ENCODE results near the gene JOSD1. TPM values are rescaled to one million over a fixed set of nuclear protein-coding genes. Genes with fewer than 3 reads are reported as not detected.

Gene JOSD1
- total and polyA plus RNA-seq, 9 of the 15 experiments (the other 6 are each of a cell fraction or from before 2014, with no cell fraction given) = 8.9 to 39.1 (median 30.4) TPM

DNA sequence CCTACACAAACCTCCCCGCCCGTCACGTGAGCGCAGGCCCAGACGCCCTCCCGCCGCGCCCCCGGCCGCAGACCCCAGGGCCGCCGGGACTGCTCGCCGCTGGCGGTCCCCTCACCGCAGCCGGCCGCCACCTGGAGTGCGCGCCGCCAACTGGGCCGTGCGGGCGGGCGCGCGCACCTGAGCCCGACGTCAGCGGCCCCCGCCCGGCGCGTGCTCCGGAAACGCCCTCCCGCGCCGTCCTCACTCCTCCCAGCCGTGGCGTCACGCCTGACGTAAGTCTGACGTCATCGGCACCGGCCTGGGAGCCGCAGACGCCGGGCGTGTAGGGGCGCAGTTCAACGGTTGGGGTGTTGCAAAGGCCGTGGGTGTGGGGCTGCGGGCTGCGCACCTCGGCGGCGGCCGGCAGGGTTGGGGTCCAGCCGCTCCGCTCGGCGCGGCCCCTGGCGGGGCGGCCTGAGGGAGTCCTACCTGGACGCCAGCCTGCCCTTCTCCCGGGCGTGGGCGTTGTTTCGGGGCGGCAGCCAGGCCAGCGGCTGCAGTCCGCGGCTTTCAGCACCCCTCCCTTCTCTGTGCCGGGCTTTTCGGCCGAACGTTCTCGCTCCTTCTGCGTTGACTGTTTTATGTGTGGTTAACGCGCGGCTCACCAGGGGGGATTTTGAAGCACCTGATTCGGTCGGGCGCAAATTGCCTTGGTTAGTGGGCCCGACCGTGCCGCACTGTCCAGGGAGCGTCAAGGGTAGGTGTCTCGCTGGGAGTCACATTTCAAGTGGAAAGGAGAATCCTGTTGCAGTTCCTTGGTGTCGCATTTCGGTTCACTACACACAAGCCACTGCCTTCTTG is at the start of gene JOSD1 (continued):
- TF ChIP-seq, protein P1, sequence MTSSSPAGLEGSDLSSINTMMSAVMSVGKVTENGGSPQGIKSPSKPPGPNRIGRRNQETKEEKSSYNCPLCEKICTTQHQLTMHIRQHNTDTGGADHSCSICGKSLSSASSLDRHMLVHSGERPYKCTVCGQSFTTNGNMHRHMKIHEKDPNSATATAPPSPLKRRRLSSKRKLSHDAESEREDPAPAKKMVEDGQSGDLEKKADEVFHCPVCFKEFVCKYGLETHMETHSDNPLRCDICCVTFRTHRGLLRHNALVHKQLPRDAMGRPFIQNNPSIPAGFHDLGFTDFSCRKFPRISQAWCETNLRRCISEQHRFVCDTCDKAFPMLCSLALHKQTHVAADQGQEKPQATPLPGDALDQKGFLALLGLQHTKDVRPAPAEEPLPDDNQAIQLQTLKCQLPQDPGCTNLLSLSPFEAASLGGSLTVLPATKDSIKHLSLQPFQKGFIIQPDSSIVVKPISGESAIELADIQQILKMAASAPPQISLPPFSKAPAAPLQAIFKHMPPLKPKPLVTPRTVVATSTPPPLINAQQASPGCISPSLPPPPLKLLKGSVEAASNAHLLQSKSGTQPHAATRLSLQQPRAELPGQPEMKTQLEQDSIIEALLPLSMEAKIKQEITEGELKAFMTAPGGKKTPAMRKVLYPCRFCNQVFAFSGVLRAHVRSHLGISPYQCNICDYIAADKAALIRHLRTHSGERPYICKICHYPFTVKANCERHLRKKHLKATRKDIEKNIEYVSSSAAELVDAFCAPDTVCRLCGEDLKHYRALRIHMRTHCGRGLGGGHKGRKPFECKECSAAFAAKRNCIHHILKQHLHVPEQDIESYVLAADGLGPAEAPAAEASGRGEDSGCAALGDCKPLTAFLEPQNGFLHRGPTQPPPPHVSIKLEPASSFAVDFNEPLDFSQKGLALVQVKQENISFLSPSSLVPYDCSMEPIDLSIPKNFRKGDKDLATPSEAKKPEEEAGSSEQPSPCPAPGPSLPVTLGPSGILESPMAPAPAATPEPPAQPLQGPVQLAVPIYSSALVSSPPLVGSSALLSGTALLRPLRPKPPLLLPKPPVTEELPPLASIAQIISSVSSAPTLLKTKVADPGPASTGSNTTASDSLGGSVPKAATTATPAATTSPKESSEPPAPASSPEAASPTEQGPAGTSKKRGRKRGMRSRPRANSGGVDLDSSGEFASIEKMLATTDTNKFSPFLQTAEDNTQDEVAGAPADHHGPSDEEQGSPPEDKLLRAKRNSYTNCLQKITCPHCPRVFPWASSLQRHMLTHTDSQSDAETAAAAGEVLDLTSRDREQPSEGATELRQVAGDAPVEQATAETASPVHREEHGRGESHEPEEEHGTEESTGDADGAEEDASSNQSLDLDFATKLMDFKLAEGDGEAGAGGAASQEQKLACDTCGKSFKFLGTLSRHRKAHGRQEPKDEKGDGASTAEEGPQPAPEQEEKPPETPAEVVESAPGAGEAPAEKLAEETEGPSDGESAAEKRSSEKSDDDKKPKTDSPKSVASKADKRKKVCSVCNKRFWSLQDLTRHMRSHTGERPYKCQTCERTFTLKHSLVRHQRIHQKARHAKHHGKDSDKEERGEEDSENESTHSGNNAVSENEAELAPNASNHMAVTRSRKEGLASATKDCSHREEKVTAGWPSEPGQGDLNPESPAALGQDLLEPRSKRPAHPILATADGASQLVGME (CRISPR knock-in tag; IDR thresholded peaks at IDR 0.05) = no peak
- TF ChIP-seq, protein P2, sequence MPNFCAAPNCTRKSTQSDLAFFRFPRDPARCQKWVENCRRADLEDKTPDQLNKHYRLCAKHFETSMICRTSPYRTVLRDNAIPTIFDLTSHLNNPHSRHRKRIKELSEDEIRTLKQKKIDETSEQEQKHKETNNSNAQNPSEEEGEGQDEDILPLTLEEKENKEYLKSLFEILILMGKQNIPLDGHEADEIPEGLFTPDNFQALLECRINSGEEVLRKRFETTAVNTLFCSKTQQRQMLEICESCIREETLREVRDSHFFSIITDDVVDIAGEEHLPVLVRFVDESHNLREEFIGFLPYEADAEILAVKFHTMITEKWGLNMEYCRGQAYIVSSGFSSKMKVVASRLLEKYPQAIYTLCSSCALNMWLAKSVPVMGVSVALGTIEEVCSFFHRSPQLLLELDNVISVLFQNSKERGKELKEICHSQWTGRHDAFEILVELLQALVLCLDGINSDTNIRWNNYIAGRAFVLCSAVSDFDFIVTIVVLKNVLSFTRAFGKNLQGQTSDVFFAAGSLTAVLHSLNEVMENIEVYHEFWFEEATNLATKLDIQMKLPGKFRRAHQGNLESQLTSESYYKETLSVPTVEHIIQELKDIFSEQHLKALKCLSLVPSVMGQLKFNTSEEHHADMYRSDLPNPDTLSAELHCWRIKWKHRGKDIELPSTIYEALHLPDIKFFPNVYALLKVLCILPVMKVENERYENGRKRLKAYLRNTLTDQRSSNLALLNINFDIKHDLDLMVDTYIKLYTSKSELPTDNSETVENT (CRISPR knock-in tag; IDR thresholded peaks at IDR 0.05) = peak; percentile 80; the same call in 1 of the 2 replicates
- TF ChIP-seq EP400 (IDR thresholded peaks at IDR 0.05) = peak; percentile 49; the same call in 1 of the 2 replicates
- no peak; the same call in 1 of the 2 replicates for TF ChIP-seq E2F3 (CRISPR knock-in tag; IDR thresholded peaks at IDR 0.05)
- no peak for TF ChIP-seq ZNF696 (CRISPR knock-in tag; conservative IDR thresholded peaks at IDR 0.05)
- no peak; a peak in 1 of 4 replicates for TF ChIP-seq TEAD1 (CRISPR knock-in tag; IDR thresholded peaks at IDR 0.05)
- TF ChIP-seq MYBL2 (IDR thresholded peaks at IDR 0.05; ENCODE audit: low read depth) = no peak
- TF ChIP-seq MYBL2 (CRISPR knock-in tag; IDR thresholded peaks at IDR 0.05; ENCODE audit: borderline replicate concordance) = no peak
- peak; percentile 82 for TF ChIP-seq BHLHE40 (IDR thresholded peaks at IDR 0.05; ENCODE audit: low read length)
- TF ChIP-seq, protein P3, sequence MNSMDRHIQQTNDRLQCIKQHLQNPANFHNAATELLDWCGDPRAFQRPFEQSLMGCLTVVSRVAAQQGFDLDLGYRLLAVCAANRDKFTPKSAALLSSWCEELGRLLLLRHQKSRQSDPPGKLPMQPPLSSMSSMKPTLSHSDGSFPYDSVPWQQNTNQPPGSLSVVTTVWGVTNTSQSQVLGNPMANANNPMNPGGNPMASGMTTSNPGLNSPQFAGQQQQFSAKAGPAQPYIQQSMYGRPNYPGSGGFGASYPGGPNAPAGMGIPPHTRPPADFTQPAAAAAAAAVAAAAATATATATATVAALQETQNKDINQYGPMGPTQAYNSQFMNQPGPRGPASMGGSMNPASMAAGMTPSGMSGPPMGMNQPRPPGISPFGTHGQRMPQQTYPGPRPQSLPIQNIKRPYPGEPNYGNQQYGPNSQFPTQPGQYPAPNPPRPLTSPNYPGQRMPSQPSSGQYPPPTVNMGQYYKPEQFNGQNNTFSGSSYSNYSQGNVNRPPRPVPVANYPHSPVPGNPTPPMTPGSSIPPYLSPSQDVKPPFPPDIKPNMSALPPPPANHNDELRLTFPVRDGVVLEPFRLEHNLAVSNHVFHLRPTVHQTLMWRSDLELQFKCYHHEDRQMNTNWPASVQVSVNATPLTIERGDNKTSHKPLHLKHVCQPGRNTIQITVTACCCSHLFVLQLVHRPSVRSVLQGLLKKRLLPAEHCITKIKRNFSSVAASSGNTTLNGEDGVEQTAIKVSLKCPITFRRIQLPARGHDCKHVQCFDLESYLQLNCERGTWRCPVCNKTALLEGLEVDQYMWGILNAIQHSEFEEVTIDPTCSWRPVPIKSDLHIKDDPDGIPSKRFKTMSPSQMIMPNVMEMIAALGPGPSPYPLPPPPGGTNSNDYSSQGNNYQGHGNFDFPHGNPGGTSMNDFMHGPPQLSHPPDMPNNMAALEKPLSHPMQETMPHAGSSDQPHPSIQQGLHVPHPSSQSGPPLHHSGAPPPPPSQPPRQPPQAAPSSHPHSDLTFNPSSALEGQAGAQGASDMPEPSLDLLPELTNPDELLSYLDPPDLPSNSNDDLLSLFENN (IDR thresholded peaks at IDR 0.05; ENCODE audit: low read depth in 2 of 2, low read length in 2 of 2) = no peak
- no peak for TF ChIP-seq RFX1 (IDR thresholded peaks at IDR 0.05)
- TF ChIP-seq ZNF174 (CRISPR knock-in tag; IDR thresholded peaks at IDR 0.05) = no peak
- TF ChIP-seq ZFP36 (IDR thresholded peaks at IDR 0.05; ENCODE audit: low read depth, low read length, partially characterized antibody) = no peak
- TF ChIP-seq TCF7 (IDR thresholded peaks at IDR 0.05; ENCODE audit: borderline replicate concordance) = no peak
- TF ChIP-seq TBL1XR1 (IDR thresholded peaks at IDR 0.05; ENCODE audit: low read length in 2 of 2) = peak in 1 of 2 experiments; percentile 93; a peak in 2 of 4 replicates
- no peak for TF ChIP-seq ZNF668 (CRISPR knock-in tag; IDR thresholded peaks at IDR 0.05)

Data from K562 (cell line).